ENCODE results near the gene JOSD1. TPM values are rescaled to one million over a fixed set of nuclear protein-coding genes. Genes with fewer than 3 reads are reported as not detected.

The JOSD1 gene
- total and polyA plus RNA-seq, 9 of the 15 experiments (the other 6 are each of a cell fraction or from before 2014, with no cell fraction given) = 8.9 to 39.1 (median 30.4) TPM

DNA sequence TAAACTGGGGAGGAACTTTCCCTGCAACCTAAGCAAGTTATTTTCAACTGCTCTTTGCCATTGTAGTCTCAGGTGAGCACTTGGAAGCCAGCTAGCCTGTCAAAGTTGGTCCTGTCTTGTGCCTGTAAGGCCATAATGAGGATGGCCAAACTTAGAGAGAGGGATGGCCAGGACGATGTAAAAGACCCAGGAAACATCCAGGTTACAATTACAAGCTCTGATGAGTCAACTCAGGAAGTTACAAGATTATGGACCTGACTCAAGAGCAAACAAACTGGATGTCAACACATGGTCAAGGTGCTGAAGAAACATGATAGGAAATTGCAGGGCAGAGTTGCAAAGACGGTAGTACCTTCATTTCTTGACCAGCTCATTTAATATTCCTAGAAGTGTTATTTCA lies 6.6 kb upstream of the JOSD1 start (continued):
- TF ChIP-seq ZNF830 (CRISPR knock-in tag; IDR thresholded peaks at IDR 0.05) (no peak), TOE1 (IDR thresholded peaks at IDR 0.05; ENCODE audit: borderline replicate concordance) (no peak), TOE1 (CRISPR knock-in tag; IDR thresholded peaks at IDR 0.05; ENCODE audit: borderline replicate concordance, low read depth) (no peak), FOSL1 (tag; conservative IDR thresholded peaks at IDR 0.05) (peak; percentile 62), ZEB2 (IDR thresholded peaks at IDR 0.05) (peak; percentile 76; the same call in 1 of the 2 replicates), ZNF785 (CRISPR knock-in tag; IDR thresholded peaks at IDR 0.05) (no peak), MAFF (IDR thresholded peaks at IDR 0.05; ENCODE audit: low read length) (no peak), ZKSCAN8 (CRISPR knock-in tag; IDR thresholded peaks at IDR 0.05) (no peak), EWSR1 (IDR thresholded peaks at IDR 0.05; ENCODE audit: borderline replicate concordance, low read depth, partially characterized antibody) (no peak), NCOA1 (IDR thresholded peaks at IDR 0.05; ENCODE audit: low read depth) (no peak), ILF3 (IDR thresholded peaks at IDR 0.05; ENCODE audit: borderline replicate concordance) (no peak), KDM2B (CRISPR knock-in tag; IDR thresholded peaks at IDR 0.05) (no peak), SRF (CRISPR knock-in tag; IDR thresholded peaks at IDR 0.05) (no peak), HNRNPUL1 (IDR thresholded peaks at IDR 0.05; ENCODE audit: low read length) (no peak), ZNF696 (CRISPR knock-in tag; conservative IDR thresholded peaks at IDR 0.05) (no peak), SIN3B (IDR thresholded peaks at IDR 0.05; ENCODE audit: low read depth) (no peak), NFE2 (IDR thresholded peaks at IDR 0.05; ENCODE audit: low read depth) (no peak), CTBP1 (IDR thresholded peaks at IDR 0.05; ENCODE audit: borderline replicate concordance) (peak; percentile 70), ADNP (tag; IDR thresholded peaks at IDR 0.05) (no peak), ZNF133 (CRISPR knock-in tag; IDR thresholded peaks at IDR 0.05) (no peak), SMARCA4 (IDR thresholded peaks at IDR 0.05) (peak; percentile 55; the same call in 1 of the 2 replicates), PURB (CRISPR knock-in tag; IDR thresholded peaks at IDR 0.05; ENCODE audit: low read depth) (no peak)
- TF ChIP-seq, protein P1, sequence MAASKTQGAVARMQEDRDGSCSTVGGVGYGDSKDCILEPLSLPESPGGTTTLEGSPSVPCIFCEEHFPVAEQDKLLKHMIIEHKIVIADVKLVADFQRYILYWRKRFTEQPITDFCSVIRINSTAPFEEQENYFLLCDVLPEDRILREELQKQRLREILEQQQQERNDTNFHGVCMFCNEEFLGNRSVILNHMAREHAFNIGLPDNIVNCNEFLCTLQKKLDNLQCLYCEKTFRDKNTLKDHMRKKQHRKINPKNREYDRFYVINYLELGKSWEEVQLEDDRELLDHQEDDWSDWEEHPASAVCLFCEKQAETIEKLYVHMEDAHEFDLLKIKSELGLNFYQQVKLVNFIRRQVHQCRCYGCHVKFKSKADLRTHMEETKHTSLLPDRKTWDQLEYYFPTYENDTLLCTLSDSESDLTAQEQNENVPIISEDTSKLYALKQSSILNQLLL (CRISPR knock-in tag; IDR thresholded peaks at IDR 0.05; ENCODE audit: borderline replicate concordance) = no peak
- TF ChIP-seq, protein P2, sequence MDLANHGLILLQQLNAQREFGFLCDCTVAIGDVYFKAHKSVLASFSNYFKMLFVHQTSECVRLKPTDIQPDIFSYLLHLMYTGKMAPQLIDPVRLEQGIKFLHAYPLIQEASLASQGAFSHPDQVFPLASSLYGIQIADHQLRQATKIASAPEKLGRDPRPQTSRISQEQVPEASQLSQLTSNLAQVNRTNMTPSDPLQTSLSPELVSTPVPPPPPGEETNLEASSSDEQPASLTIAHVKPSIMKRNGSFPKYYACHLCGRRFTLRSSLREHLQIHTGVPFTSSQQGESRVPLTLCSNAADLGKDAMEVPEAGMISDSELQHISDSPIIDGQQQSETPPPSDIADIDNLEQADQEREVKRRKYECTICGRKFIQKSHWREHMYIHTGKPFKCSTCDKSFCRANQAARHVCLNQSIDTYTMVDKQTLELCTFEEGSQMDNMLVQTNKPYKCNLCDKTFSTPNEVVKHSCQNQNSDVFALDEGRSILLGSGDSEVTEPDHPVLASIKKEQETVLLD (IDR thresholded peaks at IDR 0.05) = no peak
- TF ChIP-seq, protein P3, sequence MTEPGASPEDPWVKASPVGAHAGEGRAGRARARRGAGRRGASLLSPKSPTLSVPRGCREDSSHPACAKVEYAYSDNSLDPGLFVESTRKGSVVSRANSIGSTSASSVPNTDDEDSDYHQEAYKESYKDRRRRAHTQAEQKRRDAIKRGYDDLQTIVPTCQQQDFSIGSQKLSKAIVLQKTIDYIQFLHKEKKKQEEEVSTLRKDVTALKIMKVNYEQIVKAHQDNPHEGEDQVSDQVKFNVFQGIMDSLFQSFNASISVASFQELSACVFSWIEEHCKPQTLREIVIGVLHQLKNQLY (CRISPR knock-in tag; conservative IDR thresholded peaks at IDR 0.05) = no peak

Measured in K562 (cell line).